CD4-positive, alpha-beta T cell treated with Interleukin-10 for 1 hour (primary cell): ENCODE results near the gene GCNT2.
"Not testable (repeated sequence)": the region's sequence is repeated elsewhere in the genome, so short reads cannot be mapped to it uniquely, and the experiment has no call there.

Experiments
- DNase-seq: peaks from one replicate; pipeline ENCODE4 v3.0.0-alpha.2; 2020

Gene GCNT2

GRCh38 chr6:10582774-10583508, 61.8 kb downstream of the GCNT2 start:
- DNase-seq, result no peak

- DNase-seq, result no peak
Observed at GRCh38 chr6:10583509-10583901, 62.4 kb downstream of the GCNT2 start.

GRCh38 chr6:10584607-10585006, 63.5 kb downstream of the GCNT2 start:
- no peak for DNase-seq

- DNase-seq, result no peak
Observed at GRCh38 chr6:10585209-10585845, 64.2 kb downstream of the GCNT2 start.

GRCh38 chr6:10586302-10586701, 65.2 kb downstream of the GCNT2 start:
- no peak for DNase-seq

- DNase-seq, result no peak
Observed at GRCh38 chr6:10587656-10588406, 66.7 kb downstream of the GCNT2 start.

- no peak for DNase-seq
Observed at GRCh38 chr6:10588562-10589428, 67.6 kb downstream of the GCNT2 start.

GRCh38 chr6:10589429-10589727, 68.2 kb downstream of the GCNT2 start:
- DNase-seq, result no peak

GRCh38 chr6:10589983-10590382, 68.8 kb downstream of the GCNT2 start:
- no peak for DNase-seq

GRCh38 chr6:10591422-10592160, 70.4 kb downstream of the GCNT2 start:
- no peak for DNase-seq

GRCh38 chr6:10595731-10596664, 74.8 kb downstream of the GCNT2 start:
- no peak for DNase-seq

- no peak for DNase-seq
Observed at GRCh38 chr6:10597499-10598001, 76.4 kb downstream of the GCNT2 start.

GRCh38 chr6:10598084-10598960, 77.2 kb downstream of the GCNT2 start:
- no peak for DNase-seq

GRCh38 chr6:10599046-10599445, 77.9 kb downstream of the GCNT2 start:
- DNase-seq, result no peak

GRCh38 chr6:10600681-10601080, 79.5 kb downstream of the GCNT2 start:
- DNase-seq, result not testable (repeated sequence)

- no peak for DNase-seq
Observed at GRCh38 chr6:10603219-10603618, 82.1 kb downstream of the GCNT2 start.

GRCh38 chr6:10609038-10609437, 87.9 kb downstream of the GCNT2 start:
- no peak for DNase-seq

GRCh38 chr6:10610289-10610688, 89.1 kb downstream of the GCNT2 start:
- DNase-seq, result no peak

- no peak for DNase-seq
Observed at GRCh38 chr6:10612161-10612560, 91.0 kb downstream of the GCNT2 start.

- no peak for DNase-seq
Observed at GRCh38 chr6:10613077-10613476, 91.9 kb downstream of the GCNT2 start.
